Measurements from ENCODE around the gene FHAD1.

FHAD1 gene

GRCh38 chr1:15244813-15245212, 2.2 kb upstream of the FHAD1 start:
- no peak for TF ChIP-seq CTCF (IDR thresholded peaks at IDR 0.05)

GRCh38 chr1:15245593-15246360, 1.2 kb upstream of the FHAD1 start:
- TF ChIP-seq CTCF (IDR thresholded peaks at IDR 0.05): no peak

GRCh38 chr1:15248216-15248615, 1.2 kb downstream of the FHAD1 start:
- no peak for TF ChIP-seq CTCF (IDR thresholded peaks at IDR 0.05)

- TF ChIP-seq CTCF (IDR thresholded peaks at IDR 0.05): no peak
Measured at GRCh38 chr1:15249081-15249480, 2.1 kb downstream of the FHAD1 start.

GRCh38 chr1:15251857-15252835, 5.1 kb downstream of the FHAD1 start:
- no peak for TF ChIP-seq CTCF (IDR thresholded peaks at IDR 0.05)

GRCh38 chr1:15254559-15254958, 7.5 kb downstream of the FHAD1 start:
- no peak for TF ChIP-seq CTCF (IDR thresholded peaks at IDR 0.05)

GRCh38 chr1:15255582-15256149, 8.6 kb downstream of the FHAD1 start:
- TF ChIP-seq CTCF (IDR thresholded peaks at IDR 0.05): no peak

All from LNCAP (cell line).